Mesenchymal stem cell (in vitro differentiated cells and primary cell): Measurements from ENCODE around the gene IPP.

Experiments used
- DNase-seq: peaks from one replicate; pipeline ENCODE4 v3.0.0-alpha.2; 2013
- H2AFZ ChIP-seq: one replicate; pipeline ENCODE4 v1.6.1; 2013; ENCODE audit warnings: low read depth, mild to moderate bottlenecking, control low read depth, inconsistent platforms, low read length, moderate library complexity
- H2AK5ac ChIP-seq: 2 replicates; pipeline ENCODE4 v1.6.1; 2013; ENCODE audit warnings: low read length, moderate library complexity, mild to moderate bottlenecking, inconsistent platforms; ENCODE audit not compliant: severe bottlenecking
- H2BK120ac ChIP-seq: one replicate; pipeline ENCODE4 v1.6.1; 2013; ENCODE audit warnings: low read depth, mild to moderate bottlenecking, inconsistent platforms, low read length, moderate library complexity
- H2BK12ac ChIP-seq, 2 experiments: one replicate each; pipeline ENCODE4 v1.6.1; 2013; ENCODE audit warnings: inconsistent platforms in 2 of 2, low read length in 2 of 2, mild to moderate bottlenecking in 2 of 2, moderate library complexity in 2 of 2, control low read depth in 1 of 2
- H2BK15ac ChIP-seq: one replicate; pipeline ENCODE4 v1.6.1; 2013; ENCODE audit warnings: mild to moderate bottlenecking, low read depth, inconsistent platforms; ENCODE audit not compliant: poor library complexity, severe bottlenecking
- H2BK5ac ChIP-seq: 2 replicates; pipeline ENCODE4 v1.6.1; 2013; ENCODE audit warnings: low read depth, mild to moderate bottlenecking, low read length, control low read depth, inconsistent platforms; ENCODE audit not compliant: poor library complexity, severe bottlenecking
- H3K14ac ChIP-seq, 2 experiments: one replicate each; pipeline ENCODE4 v1.6.1; 2013; ENCODE audit warnings: inconsistent platforms in 2 of 2, low read length in 2 of 2, control low read depth in 1 of 2, mild to moderate bottlenecking in 1 of 2, moderate library complexity in 1 of 2
- H3K18ac ChIP-seq, 2 experiments: one replicate each; pipeline ENCODE4 v1.6.1; 2013; ENCODE audit warnings: inconsistent platforms in 2 of 2, low read length in 2 of 2, control low read depth in 1 of 2, low read depth in 1 of 2, mild to moderate bottlenecking in 1 of 2
- H3K23ac ChIP-seq, 2 experiments: one replicate each; pipeline ENCODE4 v1.6.1; 2013; ENCODE audit warnings: inconsistent platforms in 2 of 2, low read length in 2 of 2, mild to moderate bottlenecking in 2 of 2, moderate library complexity in 2 of 2, control low read depth in 1 of 2
- H3K27ac ChIP-seq: 2 replicates; pipeline ENCODE4 v1.5.1; 2013; ENCODE audit warnings: mild to moderate bottlenecking, moderate library complexity, low read length, control low read depth, inconsistent platforms; ENCODE audit not compliant: poor library complexity, severe bottlenecking
- H3K27me3 ChIP-seq, 2 experiments: 2 replicates each; pipeline versions ENCODE4 v1.6.1 to v1.7.0; 2013; ENCODE audit warnings: low read length in 2 of 2, mild to moderate bottlenecking in 2 of 2, moderate library complexity in 2 of 2, control low read depth in 1 of 2, inconsistent platforms in 1 of 2; ENCODE audit not compliant: control insufficient read depth in 1 of 2, insufficient read depth in 1 of 2
- H3K36me3 ChIP-seq, 2 experiments: 2 replicates each; pipeline versions ENCODE4 v1.6.1 to v1.7.0; 2013; ENCODE audit warnings: low read length in 2 of 2, control low read depth in 1 of 2, inconsistent platforms in 1 of 2, low read depth in 1 of 2, mild to moderate bottlenecking in 1 of 2; ENCODE audit not compliant: insufficient read depth in 2 of 2, control insufficient read depth in 1 of 2
- H3K4ac ChIP-seq, 2 experiments: one replicate each; pipeline ENCODE4 v1.6.1; 2013; ENCODE audit warnings: inconsistent platforms in 2 of 2, low read length in 2 of 2, mild to moderate bottlenecking in 2 of 2, moderate library complexity in 2 of 2, control low read depth in 1 of 2, low read depth in 1 of 2
- H3K4me1 ChIP-seq: 2 replicates; pipeline ENCODE4 v1.6.1; 2013; ENCODE audit warnings: low read depth, low read length, control low read depth; ENCODE audit not compliant: control insufficient read depth, insufficient read depth
- H3K4me2 ChIP-seq: 2 replicates; pipeline ENCODE4 v1.6.1; 2013; ENCODE audit warnings: low read length, mild to moderate bottlenecking, inconsistent platforms; ENCODE audit not compliant: poor library complexity, severe bottlenecking
- H3K4me3 ChIP-seq, 2 experiments: 2 replicates each; pipeline versions ENCODE4 v1.5.1 to v1.7.0; 2013; ENCODE audit warnings: low read length in 2 of 2, mild to moderate bottlenecking in 2 of 2, control low read depth in 1 of 2, low read depth in 1 of 2; ENCODE audit not compliant: insufficient read depth in 1 of 2
- H3K79me1 ChIP-seq: replicated peaks from 2 replicates; pipeline ENCODE4 v1.6.1; 2013; ENCODE audit warnings: mild to moderate bottlenecking, control low read depth, low read length, inconsistent platforms; ENCODE audit not compliant: poor library complexity, severe bottlenecking
- H3K9ac ChIP-seq: 2 replicates; pipeline ENCODE4 v1.7.0; 2013; ENCODE audit warnings: mild to moderate bottlenecking, low read length, moderate library complexity
- H3K9me3 ChIP-seq: 2 replicates; pipeline ENCODE4 v1.7.0; 2013; ENCODE audit warnings: mild to moderate bottlenecking, low read length; ENCODE audit not compliant: control insufficient read depth
- H4K8ac ChIP-seq: one replicate; pipeline ENCODE4 v1.6.1; 2013; ENCODE audit warnings: inconsistent platforms, mild to moderate bottlenecking, low read length, moderate library complexity
- H4K91ac ChIP-seq: one replicate; pipeline ENCODE4 v1.6.1; 2013; ENCODE audit warnings: mild to moderate bottlenecking, low read length, inconsistent platforms
- WGBS: methylation state at CpG from one replicate; pipeline ENCODE4 v1.1.7; 2013; ENCODE audit warnings: mixed read lengths; 5-methylcytosine and 5-hydroxymethylcytosine counted together

IPP gene

GRCh38 chr1:45765999-45766792 lies 15.7 kb upstream of the IPP start:
- Histone ChIP-seq H4K91ac (no peak overlapping the region), H3K14ac (no peak overlapping the region), H3K79me1 (no peaks in the 10 kb centered on the region), H2AK5ac (no peak overlapping the region), H3K9me3 (no peaks in the 10 kb centered on the region), H3K27me3 (no peaks in the 10 kb centered on the region), H3K27ac (no peak overlapping the region), H3K4me3 (no peak overlapping the region), H3K4me1 (peaks cover 9% of the 10 kb centered on the region), H3K4ac (no peak overlapping the region), H3K18ac (no peak overlapping the region), H2BK120ac (no peak overlapping the region), H2BK12ac (no peak overlapping the region), H2BK15ac (no peak overlapping the region), H2BK5ac (no peak overlapping the region), H3K23ac (no peak overlapping the region), H3K4me2 (no peak overlapping the region), H3K9ac (no peak overlapping the region), H4K8ac (no peak overlapping the region), H3K36me3 (no peaks in the 10 kb centered on the region), H2AFZ (no peak overlapping the region)
- 94% methylated on average over 8 of the region's 13 CpGs for WGBS
- no peak for DNase-seq

DNA sequence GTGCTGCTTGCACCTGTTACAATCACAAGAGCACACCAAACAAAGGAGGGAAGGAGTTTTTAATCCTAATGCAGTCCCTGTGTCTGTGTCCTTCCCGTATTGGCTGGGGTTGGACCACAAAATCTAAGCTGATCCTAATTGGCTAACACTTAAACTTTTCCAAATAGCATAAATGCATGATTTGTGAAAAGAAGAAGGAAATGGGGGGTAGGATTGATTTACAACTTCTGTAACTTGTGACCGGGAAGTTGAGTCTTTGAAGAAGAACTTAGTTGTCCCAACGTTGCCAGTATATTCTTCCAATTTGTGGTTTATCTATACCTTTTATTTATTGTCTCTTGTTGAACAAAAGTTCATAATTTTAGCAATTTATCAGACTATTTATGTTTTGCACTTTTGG lies 11.8 kb upstream of the IPP start:
- H3K4ac ChIP-seq, result no peak overlapping the region
- no peak overlapping the region for H2AFZ ChIP-seq
- H3K18ac ChIP-seq, result no peak overlapping the region
- no peak overlapping the region for H4K8ac ChIP-seq
- 67% methylated on average over 1 of the region's 3 CpGs for whole genome bisulfite sequencing
- H3K4me3 ChIP-seq, result no peak overlapping the region
- no peak overlapping the region for H3K4me2 ChIP-seq
- H3K23ac ChIP-seq, result no peak overlapping the region
- no peaks in the 10 kb centered on the region for H3K36me3 ChIP-seq
- H3K14ac ChIP-seq, result no peak overlapping the region
- no peak overlapping the region for H2BK12ac ChIP-seq
- DNase-seq, result no peak
- H2BK120ac ChIP-seq, result no peak overlapping the region
- no peak overlapping the region for H4K91ac ChIP-seq
- peaks cover 4% of the 10 kb centered on the region for H3K4me1 ChIP-seq
- H3K9me3 ChIP-seq, result no peaks in the 10 kb centered on the region
- H2BK15ac ChIP-seq, result no peak overlapping the region
- no peak overlapping the region for H3K9ac ChIP-seq
- no peak overlapping the region for H2AK5ac ChIP-seq
- H3K27me3 ChIP-seq, result peaks cover 0 to 4% of the 10 kb centered on the region in 2 experiments
- H2BK5ac ChIP-seq, result no peak overlapping the region
- H3K27ac ChIP-seq, result no peak overlapping the region
- no peaks in the 10 kb centered on the region for H3K79me1 ChIP-seq

GRCh38 chr1:45755697-45756096 lies 5.2 kb upstream of the IPP start:
- no peak overlapping the region for H2AFZ ChIP-seq
- no peaks in the 10 kb centered on the region for H3K9me3 ChIP-seq
- no peaks in the 10 kb centered on the region for H3K36me3 ChIP-seq
- peaks cover 0 to 4% of the 10 kb centered on the region in 2 experiments for H3K27me3 ChIP-seq
- no peaks in the 10 kb centered on the region for H3K4me1 ChIP-seq
- H2AK5ac ChIP-seq, result no peak overlapping the region
- H3K9ac ChIP-seq, result no peak overlapping the region
- H2BK15ac ChIP-seq, result no peak overlapping the region
- no peak overlapping the region for H3K18ac ChIP-seq
- H3K4me3 ChIP-seq, result no peak overlapping the region
- H4K8ac ChIP-seq, result no peak overlapping the region
- H3K79me1 ChIP-seq, result no peaks in the 10 kb centered on the region
- H2BK120ac ChIP-seq, result no peak overlapping the region
- H3K27ac ChIP-seq, result no peak overlapping the region
- no peak overlapping the region for H3K14ac ChIP-seq
- H2BK12ac ChIP-seq, result no peak overlapping the region
- 83% methylated on average over 5 of the region's 5 CpGs for WGBS
- no peak for DNase-seq
- no peak overlapping the region for H3K4me2 ChIP-seq
- H2BK5ac ChIP-seq, result no peak overlapping the region
- H3K23ac ChIP-seq, result no peak overlapping the region
- no peak overlapping the region for H4K91ac ChIP-seq
- H3K4ac ChIP-seq, result no peak overlapping the region

DNA sequence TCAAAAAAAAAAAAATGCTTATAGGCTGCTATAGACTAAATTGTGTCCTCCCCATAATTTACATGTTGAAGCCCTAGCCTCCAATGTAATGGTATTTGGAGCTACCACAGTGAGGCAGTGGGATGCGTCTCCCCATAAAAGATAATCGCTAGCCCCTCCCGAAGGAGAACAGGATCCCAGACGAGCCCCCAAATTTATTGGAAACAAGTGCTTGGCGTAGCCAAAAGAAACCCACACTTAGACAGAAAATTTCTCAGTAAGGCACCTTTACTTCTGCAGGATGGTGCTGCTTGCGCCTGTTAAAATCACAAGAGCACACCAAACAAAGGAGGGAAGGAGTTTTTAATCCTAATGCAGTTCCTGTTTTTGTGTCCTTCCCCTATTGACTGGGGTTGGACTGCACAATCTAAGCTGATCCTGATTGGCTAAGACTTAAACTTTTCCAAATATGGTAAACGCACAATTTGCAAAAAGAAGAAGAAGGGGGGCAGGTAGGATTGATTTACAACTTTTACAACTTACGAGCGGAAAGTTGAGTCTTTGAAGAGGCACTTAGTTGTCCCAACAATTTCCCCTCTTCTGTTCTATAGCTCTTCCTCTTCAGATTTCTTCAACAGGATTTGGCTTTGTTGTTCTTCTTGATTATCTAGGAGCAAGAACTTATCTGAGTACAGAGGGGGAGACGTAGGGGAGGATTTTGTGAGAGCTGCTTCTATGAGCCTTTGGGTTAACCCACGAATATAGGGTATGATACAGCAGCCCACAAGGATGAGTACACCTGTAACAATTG lies 3.0 kb upstream of the IPP start:
- no peak overlapping the region for H3K4me3 ChIP-seq
- 92% methylated on average over 8 of the region's 11 CpGs for WGBS
- H4K91ac ChIP-seq, result no peak overlapping the region
- H3K9me3 ChIP-seq, result no peaks in the 10 kb centered on the region
- H3K4me1 ChIP-seq, result peaks cover 4% of the 10 kb centered on the region
- H2BK15ac ChIP-seq, result no peak overlapping the region
- no peak overlapping the region for H2AK5ac ChIP-seq
- no peak overlapping the region for H4K8ac ChIP-seq
- no peak for DNase-seq
- H2BK5ac ChIP-seq, result no peak overlapping the region
- no peak overlapping the region for H2BK120ac ChIP-seq
- peaks cover 8% of the 10 kb centered on the region for H3K79me1 ChIP-seq
- H3K14ac ChIP-seq, result no peak overlapping the region
- no peaks in the 10 kb centered on the region for H3K36me3 ChIP-seq
- no peak overlapping the region for H2AFZ ChIP-seq
- no peak overlapping the region for H3K18ac ChIP-seq
- H3K23ac ChIP-seq, result no peak overlapping the region
- H3K9ac ChIP-seq, result no peak overlapping the region
- no peak overlapping the region for H3K4ac ChIP-seq
- no peak overlapping the region for H2BK12ac ChIP-seq
- H3K27me3 ChIP-seq, result no peaks in the 10 kb centered on the region
- H3K4me2 ChIP-seq, result no peak overlapping the region
- H3K27ac ChIP-seq, result no peak overlapping the region
